ENCODE data around the gene SPECC1.

- TF ChIP-seq PKNOX1 (IDR thresholded peaks at IDR 0.05) (no peak), ZNF384 (IDR thresholded peaks at IDR 0.05) (no peak), SP1 (IDR thresholded peaks at IDR 0.05) (no peak), ELF4 (IDR thresholded peaks at IDR 0.05) (no peak)
Measured at GRCh38 chr17:20128036-20128667, 119.0 kb downstream of the SPECC1 start.

Data from HEK293T (cell line).